Liver (tissue), 9 donors: ENCODE results near the gene GABARAP. TPM values are rescaled to one million over a fixed set of nuclear protein-coding genes. Genes with fewer than 3 reads are reported as not detected.

Source experiments
- DNase-seq: peaks from one replicate; pipeline ENCODE4 v3.0.0-alpha.2; 2017; ENCODE audit warnings: low spot score
- H3K27ac ChIP-seq, 2 donors: one replicate each; pipeline ENCODE4 v1.7.0; 2013; ENCODE audit warnings: inconsistent platforms in 2 of 2, low read length in 2 of 2, control low read depth in 1 of 2, low read depth in 1 of 2, mild to moderate bottlenecking in 1 of 2
- H3K27me3 ChIP-seq, 4 donors: one replicate each; pipeline versions ENCODE4 v1.6.1 to v1.7.0; 2013; ENCODE audit warnings: low read length in 3 of 4, inconsistent platforms in 1 of 4, mild to moderate bottlenecking in 1 of 4, moderate library complexity in 1 of 4; ENCODE audit not compliant: control insufficient read depth in 4 of 4, insufficient read depth in 4 of 4
- H3K36me3 ChIP-seq, 4 donors: one replicate each; pipeline versions ENCODE4 v1.6.1 to v1.7.0; 2013; ENCODE audit warnings: low read length in 3 of 4, mild to moderate bottlenecking in 3 of 4, low read depth in 1 of 4, moderate library complexity in 1 of 4; ENCODE audit not compliant: control insufficient read depth in 4 of 4, insufficient read depth in 3 of 4
- H3K4me1 ChIP-seq, 4 donors: one replicate each; pipeline versions ENCODE4 v1.6.1 to v1.7.0; 2013; ENCODE audit warnings: low read length in 3 of 4, mild to moderate bottlenecking in 3 of 4, moderate library complexity in 1 of 4; ENCODE audit not compliant: control insufficient read depth in 4 of 4, insufficient read depth in 4 of 4
- H3K4me3 ChIP-seq, 3 donors: one replicate each; pipeline versions ENCODE4 v1.6.1 to v1.7.0; 2013; ENCODE audit warnings: low read length in 3 of 3, control low read depth in 1 of 3, low read depth in 1 of 3, mild to moderate bottlenecking in 1 of 3
- H3K9ac ChIP-seq, 2 donors: one replicate each; pipeline ENCODE4 v1.7.0; 2013; ENCODE audit warnings: low read length in 2 of 2, mild to moderate bottlenecking in 2 of 2, moderate library complexity in 2 of 2, control low read depth in 1 of 2, low read depth in 1 of 2
- H3K9me3 ChIP-seq, 4 donors: one replicate each; pipeline versions ENCODE4 v1.6.1 to v1.7.0; 2013; ENCODE audit warnings: low read length in 3 of 4; ENCODE audit not compliant: control insufficient read depth in 4 of 4
- ATF3 ChIP-seq: IDR thresholded peaks from 2 replicates; pipeline ENCODE4 v1.6.1; 2016; ENCODE audit warnings: antibody characterized with exemption
- EGR1 ChIP-seq, 2 donors: IDR thresholded peaks; 2 replicates each; pipeline ENCODE4 v1.6.1; 2016 to 2018; ENCODE audit warnings: antibody characterized with exemption in 2 of 2, low read depth in 2 of 2
- FOXA1 ChIP-seq: IDR thresholded peaks from 2 replicates; pipeline ENCODE4 v1.6.1; 2016; ENCODE audit warnings: antibody characterized with exemption
- FOXA2 ChIP-seq: IDR thresholded peaks from 2 replicates; pipeline ENCODE4 v1.6.1; 2016; ENCODE audit warnings: antibody characterized with exemption
- GABPA ChIP-seq, 2 donors: IDR thresholded peaks in 1 of 2; conservative IDR thresholded peaks in 1 of 2; 2 replicates each; pipeline ENCODE4 v1.6.1; 2016; ENCODE audit warnings: antibody characterized with exemption in 2 of 2, mild to moderate bottlenecking in 1 of 2, moderate library complexity in 1 of 2
- HNF4A ChIP-seq, 2 donors: conservative IDR thresholded peaks; 2 replicates each; pipeline ENCODE4 v1.6.1; 2016; ENCODE audit warnings: antibody characterized with exemption in 2 of 2, mild to moderate bottlenecking in 2 of 2
- HNF4G ChIP-seq: IDR thresholded peaks from 2 replicates; pipeline ENCODE4 v1.6.1; 2016; ENCODE audit warnings: antibody characterized with exemption
- JUND ChIP-seq, 2 donors: IDR thresholded peaks; 2 replicates each; pipeline ENCODE4 v1.6.1; 2016; ENCODE audit warnings: antibody characterized with exemption in 2 of 2
- MAX ChIP-seq: IDR thresholded peaks from 2 replicates; pipeline ENCODE4 v1.6.1; 2016; ENCODE audit warnings: antibody characterized with exemption
- NR2F2 ChIP-seq: IDR thresholded peaks from 2 replicates; pipeline ENCODE4 v1.6.1; 2016; ENCODE audit warnings: antibody characterized with exemption
- RAD21 ChIP-seq, 2 donors: IDR thresholded peaks; 2 replicates each; pipeline ENCODE4 v1.6.1; 2016; ENCODE audit warnings: antibody characterized with exemption in 2 of 2, mild to moderate bottlenecking in 2 of 2
- REST ChIP-seq: IDR thresholded peaks from 2 replicates; pipeline ENCODE4 v1.6.1; 2016; ENCODE audit warnings: antibody characterized with exemption, mild to moderate bottlenecking
- RXRA ChIP-seq, 2 donors: IDR thresholded peaks; 2 replicates each; pipeline ENCODE4 v1.6.1; 2017 to 2018; ENCODE audit warnings: antibody characterized with exemption in 2 of 2, mild to moderate bottlenecking in 1 of 2
- SP1 ChIP-seq: IDR thresholded peaks from 2 replicates; pipeline ENCODE4 v1.6.1; 2018; ENCODE audit warnings: antibody characterized with exemption, mild to moderate bottlenecking
- TAF1 ChIP-seq: conservative IDR thresholded peaks from 2 replicates; pipeline ENCODE4 v1.6.1; 2016; ENCODE audit warnings: antibody characterized with exemption, mild to moderate bottlenecking
- YY1 ChIP-seq: IDR thresholded peaks from 2 replicates; pipeline ENCODE4 v1.6.1; 2016; ENCODE audit warnings: antibody characterized with exemption, mild to moderate bottlenecking
- ZBTB33 ChIP-seq: IDR thresholded peaks from 2 replicates; pipeline ENCODE4 v1.6.1; 2016; ENCODE audit warnings: antibody characterized with exemption
- WGBS: extraction: QIAGEN DNeasy Blood & Tissue Kit; methylation state at CpG from one replicate; pipeline ENCODE4 v1.1.7; 2013; 5-methylcytosine and 5-hydroxymethylcytosine counted together
- polyA plus RNA-seq, 2 donors: library from polyadenylated mRNA; stranded (reverse) in 1 of 2; unstranded in 1 of 2; fragments of 200-250 nt in 1 of 2; fragments of >200 nt in 1 of 2; fragmentation: Nextera tagmentation in 1 of 2; extraction: Ambion mirVana in 1 of 2; gene quantifications; one replicate each; pipeline versions ENCODE4 v1.2.1 to v1.2.3, GENCODE V29; 2013 to 2015
- total RNA-seq, 2 donors: library from RNA; depleted of rRNA; stranded (reverse); fragments of >200 nt; gene quantifications; one replicate each; pipeline ENCODE4 v1.2.3, GENCODE V29; 2014
- TF ChIP-seq, protein P1 (sequence below): fragments of 150-350 bp; IDR thresholded peaks from 2 replicates; pipeline ENCODE4 v1.5.1; 2017; ENCODE audit warnings: improper control_type of control experiment, low read depth, low read length; ENCODE audit not compliant: missing input control
- donor health status: healthy.
- donor health status: healthy.
- donor health status: healthy.
- donor health status: healthy.
- donor health status: healthy.

Gene GABARAP
- total and polyA plus RNA-seq, 4 donors: 74.4 to 489 (median 205) TPM

DNA sequence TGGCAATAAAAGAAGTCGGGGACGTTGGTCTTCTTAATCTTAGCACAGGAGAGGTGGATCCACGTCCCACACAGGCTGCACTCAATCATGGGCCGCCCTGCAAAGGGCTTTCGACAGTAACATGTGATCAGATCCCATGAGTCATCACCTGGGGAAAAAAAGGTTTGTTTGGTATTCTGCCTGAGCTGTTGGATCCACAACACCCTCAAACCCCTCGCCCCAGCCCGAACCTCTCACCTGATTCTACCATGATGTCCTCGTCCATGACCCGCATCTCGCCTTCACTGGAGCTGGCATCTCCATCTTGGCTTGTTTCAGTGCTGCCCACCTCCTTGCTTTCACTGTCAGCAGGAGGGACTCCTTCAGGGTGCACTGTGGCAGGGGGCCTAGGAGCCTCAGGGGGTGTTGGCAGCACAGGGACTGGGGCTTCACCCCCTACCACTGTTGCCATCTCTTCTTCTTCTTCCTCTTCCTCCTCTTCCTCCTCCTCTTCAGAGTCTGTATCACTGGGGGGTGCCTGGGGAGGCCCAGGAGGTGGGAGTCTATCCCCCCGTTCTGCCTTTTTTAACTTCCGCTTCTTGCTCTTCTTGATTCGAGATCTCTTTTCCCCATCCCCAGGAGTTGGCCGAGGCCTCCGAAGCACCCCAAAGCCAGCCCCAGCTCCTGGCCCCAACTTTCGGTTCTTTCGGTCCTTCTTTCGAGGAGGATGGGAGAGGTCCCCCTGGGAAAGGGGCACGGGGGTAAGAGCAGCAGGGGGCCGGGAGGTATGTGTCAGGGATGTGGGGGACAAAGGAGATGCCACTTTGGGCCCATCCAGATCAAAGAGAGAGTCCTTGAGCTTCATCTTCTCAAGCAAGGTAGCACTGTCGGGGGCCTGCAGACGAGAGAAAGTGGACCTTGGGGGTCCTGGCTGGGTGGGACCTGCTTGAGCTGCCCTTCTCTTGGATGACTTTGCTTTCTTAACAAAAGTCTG, 6.3 kb downstream of the GABARAP start:
- DNase-seq: no peak
- no peaks in the 10 kb centered on the region for H3K27me3 ChIP-seq
- H3K9ac ChIP-seq: no peak overlapping the region
- no peaks in the 10 kb centered on the region for H3K9me3 ChIP-seq
- peaks cover 7 to 24% (median 14%) of the 10 kb centered on the region in 4 donors for H3K36me3 ChIP-seq
- no peak for TF ChIP-seq REST
- no peak for TF ChIP-seq MAX
- TF ChIP-seq NR2F2: no peak
- no peak for TF ChIP-seq SP1
- no peak for TF ChIP-seq RAD21 (IDR thresholded peaks at IDR 0.05)
- TF ChIP-seq RXRA (IDR thresholded peaks at IDR 0.05): no peak
- TF ChIP-seq EGR1 (IDR thresholded peaks at IDR 0.05; ENCODE audit: low read depth in 2 of 2): no peak
- TF ChIP-seq TAF1: no peak
- no peak for TF ChIP-seq FOXA2
- TF ChIP-seq YY1: no peak
- TF ChIP-seq GABPA (IDR thresholded peaks at IDR 0.05 in 1 of 2, conservative IDR thresholded peaks at IDR 0.05 in 1 of 2): no peak
- TF ChIP-seq HNF4G: no peak
- TF ChIP-seq HNF4A (conservative IDR thresholded peaks at IDR 0.05): no peak
- TF ChIP-seq, protein P1, sequence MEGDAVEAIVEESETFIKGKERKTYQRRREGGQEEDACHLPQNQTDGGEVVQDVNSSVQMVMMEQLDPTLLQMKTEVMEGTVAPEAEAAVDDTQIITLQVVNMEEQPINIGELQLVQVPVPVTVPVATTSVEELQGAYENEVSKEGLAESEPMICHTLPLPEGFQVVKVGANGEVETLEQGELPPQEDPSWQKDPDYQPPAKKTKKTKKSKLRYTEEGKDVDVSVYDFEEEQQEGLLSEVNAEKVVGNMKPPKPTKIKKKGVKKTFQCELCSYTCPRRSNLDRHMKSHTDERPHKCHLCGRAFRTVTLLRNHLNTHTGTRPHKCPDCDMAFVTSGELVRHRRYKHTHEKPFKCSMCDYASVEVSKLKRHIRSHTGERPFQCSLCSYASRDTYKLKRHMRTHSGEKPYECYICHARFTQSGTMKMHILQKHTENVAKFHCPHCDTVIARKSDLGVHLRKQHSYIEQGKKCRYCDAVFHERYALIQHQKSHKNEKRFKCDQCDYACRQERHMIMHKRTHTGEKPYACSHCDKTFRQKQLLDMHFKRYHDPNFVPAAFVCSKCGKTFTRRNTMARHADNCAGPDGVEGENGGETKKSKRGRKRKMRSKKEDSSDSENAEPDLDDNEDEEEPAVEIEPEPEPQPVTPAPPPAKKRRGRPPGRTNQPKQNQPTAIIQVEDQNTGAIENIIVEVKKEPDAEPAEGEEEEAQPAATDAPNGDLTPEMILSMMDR: no peak
- no peak for TF ChIP-seq FOXA1
- TF ChIP-seq JUND (IDR thresholded peaks at IDR 0.05): no peak
- no peak for TF ChIP-seq ATF3
- no peak for TF ChIP-seq ZBTB33
- H3K27ac ChIP-seq: no peak overlapping the region
- 88% methylated on average over 22 of the region's 22 CpGs for WGBS
- H3K4me1 ChIP-seq: peaks cover 7 to 63% (median 47%) of the 10 kb centered on the region in 4 donors
- no peak overlapping the region for H3K4me3 ChIP-seq
